Left forelimb (tissue), 1 donor: ENCODE measurements around the gene PLCB4.
"Not testable (repeated sequence)": the region's sequence is repeated elsewhere in the genome, so short reads cannot be mapped to it uniquely, and the experiment has no call there.

ENCODE experiments used
- DNase-seq: peaks from one replicate; pipeline ENCODE4 v3.0.0-alpha.2; 2018; ENCODE audit warnings: low spot score

PLCB4 gene

GRCh38 chr20:9367328-9367727 is 298.4 kb downstream of the PLCB4 start:
- DNase-seq, result no peak

- DNase-seq, result no peak
Measured at GRCh38 chr20:9367746-9368145, 298.9 kb downstream of the PLCB4 start.

- no peak for DNase-seq
Measured at GRCh38 chr20:9368893-9369292, 300.0 kb downstream of the PLCB4 start.

DNA sequence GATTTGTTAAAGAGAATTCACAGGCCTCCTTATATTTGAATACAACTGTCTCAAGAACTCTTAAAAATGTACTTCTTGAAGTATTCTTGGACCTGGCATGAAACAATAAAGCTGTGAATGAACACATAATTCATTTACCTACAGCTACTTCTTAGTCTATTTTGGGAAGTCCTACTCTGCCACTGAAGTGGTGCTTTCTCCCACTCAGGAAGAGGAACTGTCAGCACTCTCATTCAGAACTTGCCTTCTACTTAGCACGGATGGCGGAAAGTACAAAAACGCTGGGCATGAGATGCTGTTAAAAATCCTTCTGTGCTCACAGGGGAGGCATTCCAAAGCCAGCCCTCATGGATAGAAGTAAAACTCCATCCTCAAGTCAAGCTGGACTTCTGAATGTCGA is 300.7 kb downstream of the PLCB4 start:
- DNase-seq, result no peak

DNA sequence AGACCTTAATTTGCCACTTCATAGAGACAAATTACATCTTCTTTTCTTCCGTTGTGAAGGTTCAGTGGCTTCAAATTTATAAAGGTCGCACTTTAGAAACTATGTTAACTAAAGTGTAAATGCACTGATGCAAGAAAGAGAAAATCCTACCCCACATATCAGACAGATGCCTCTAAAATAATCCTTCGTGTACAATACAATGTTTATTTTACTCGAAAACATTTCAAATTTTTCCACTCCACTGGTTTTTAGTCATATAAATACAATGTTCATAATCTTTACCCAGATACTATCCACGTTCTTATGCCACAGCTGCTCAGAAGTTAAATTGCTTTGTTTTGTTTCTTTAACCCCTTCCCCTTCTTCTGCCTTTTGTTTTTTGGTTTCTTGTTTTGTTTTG is 305.2 kb downstream of the PLCB4 start:
- no peak for DNase-seq

- DNase-seq, result no peak
Measured at GRCh38 chr20:9374480-9374879, 305.6 kb downstream of the PLCB4 start.

DNA sequence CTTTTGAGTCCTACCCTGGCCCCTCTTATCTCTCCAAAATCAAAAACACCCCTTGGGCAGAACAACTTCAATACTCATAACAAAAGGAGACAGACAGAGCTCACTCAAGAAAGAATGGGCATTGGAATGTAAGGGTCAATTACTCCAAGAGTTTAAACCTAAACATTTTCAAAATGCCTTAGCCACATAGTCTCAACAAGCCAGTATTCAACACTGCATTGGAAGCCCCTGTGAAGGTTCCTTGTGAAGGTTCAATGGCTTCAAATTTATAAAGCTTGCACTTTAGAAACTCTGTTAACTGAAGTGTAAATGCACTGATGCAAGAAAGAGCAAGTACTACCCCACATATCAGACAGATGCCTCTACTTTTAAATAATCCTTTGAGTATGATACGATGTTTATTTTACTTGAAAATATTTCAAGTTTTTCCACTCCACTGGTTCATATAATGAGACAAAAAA is 306.4 kb downstream of the PLCB4 start:
- no peak for DNase-seq

DNA sequence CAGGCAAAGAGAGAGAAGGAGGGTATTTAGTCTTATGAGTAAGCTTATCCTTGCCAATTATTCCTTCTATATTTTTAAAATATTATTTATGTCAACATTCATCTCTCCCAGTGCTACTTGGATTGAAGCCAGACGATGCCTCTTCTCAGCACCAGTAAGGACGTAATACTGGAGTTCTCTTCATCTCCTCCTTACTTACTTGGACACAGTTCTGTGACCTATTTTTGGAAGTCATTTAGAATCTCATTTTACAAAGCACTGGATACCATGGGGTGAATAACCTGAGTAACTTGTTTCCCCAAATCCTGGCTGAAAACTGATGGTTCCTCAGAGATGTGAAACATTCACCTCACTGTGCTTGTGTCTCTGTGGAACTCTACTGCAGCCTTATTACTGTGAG is 308.1 kb downstream of the PLCB4 start:
- DNase-seq, result no peak

GRCh38 chr20:9385345-9386310 is 316.7 kb downstream of the PLCB4 start:
- DNase-seq, result not testable (repeated sequence)

DNA sequence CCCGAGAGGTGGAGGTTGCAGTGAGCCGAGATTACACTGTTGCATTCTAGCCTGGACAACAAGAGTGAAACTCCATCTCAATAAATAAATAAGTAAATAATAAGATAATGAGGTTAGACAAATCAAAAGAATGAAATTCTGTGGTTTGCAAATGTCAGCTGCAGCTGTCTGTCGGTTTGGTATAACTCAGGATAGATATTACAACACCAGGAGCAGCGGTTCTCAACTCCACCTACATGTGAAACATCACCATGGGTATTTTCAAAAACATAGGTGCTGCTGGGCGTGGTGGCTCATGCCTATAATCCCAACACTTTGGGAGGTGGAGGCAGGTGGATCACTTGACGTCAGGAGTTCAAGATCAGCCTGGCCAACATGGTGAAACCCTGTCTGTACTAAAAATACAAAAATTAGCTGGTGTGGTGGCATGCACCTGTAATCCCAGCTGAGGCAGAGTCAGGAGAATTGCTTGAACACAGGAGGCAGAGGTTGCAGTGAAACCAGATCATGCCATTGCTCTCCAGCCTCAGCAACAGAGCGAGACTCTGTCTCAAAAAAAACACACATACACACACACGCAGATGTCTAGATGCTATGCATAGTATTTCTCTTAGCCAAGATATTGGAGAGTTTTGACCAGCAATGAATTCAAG is 319.4 kb downstream of the PLCB4 start:
- DNase-seq, result no peak

- DNase-seq, result no peak
Measured at GRCh38 chr20:9388813-9389161, 319.9 kb downstream of the PLCB4 start.

- no peak for DNase-seq
Measured at GRCh38 chr20:9389346-9389745, 320.5 kb downstream of the PLCB4 start.

- DNase-seq, result no peak
Measured at GRCh38 chr20:9390441-9390840, 321.6 kb downstream of the PLCB4 start.

GRCh38 chr20:9392892-9393857 is 324.3 kb downstream of the PLCB4 start:
- no peak for DNase-seq

- DNase-seq, result no peak
Measured at GRCh38 chr20:9395971-9396370, 327.1 kb downstream of the PLCB4 start.

- DNase-seq, result no peak
Measured at GRCh38 chr20:9397928-9398327, 329.0 kb downstream of the PLCB4 start.

DNA sequence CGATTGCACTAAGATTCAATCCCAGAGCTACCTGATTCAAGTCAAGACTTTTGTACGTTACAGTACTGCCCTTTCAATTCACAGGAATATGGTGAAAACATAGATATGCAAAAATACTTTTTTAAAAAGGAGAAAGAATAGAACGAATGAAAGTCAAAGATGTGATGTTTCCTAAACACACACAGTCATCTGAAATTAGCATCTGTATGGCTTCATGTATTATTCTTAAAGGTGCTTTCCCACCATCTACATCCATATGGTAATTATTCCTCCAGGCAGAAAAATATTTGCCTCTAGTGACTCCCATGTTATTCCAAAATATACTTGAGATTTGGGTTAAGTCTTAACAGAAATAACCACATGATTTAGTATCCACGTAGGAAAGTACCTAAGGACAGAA is 330.0 kb downstream of the PLCB4 start:
- no peak for DNase-seq

DNA sequence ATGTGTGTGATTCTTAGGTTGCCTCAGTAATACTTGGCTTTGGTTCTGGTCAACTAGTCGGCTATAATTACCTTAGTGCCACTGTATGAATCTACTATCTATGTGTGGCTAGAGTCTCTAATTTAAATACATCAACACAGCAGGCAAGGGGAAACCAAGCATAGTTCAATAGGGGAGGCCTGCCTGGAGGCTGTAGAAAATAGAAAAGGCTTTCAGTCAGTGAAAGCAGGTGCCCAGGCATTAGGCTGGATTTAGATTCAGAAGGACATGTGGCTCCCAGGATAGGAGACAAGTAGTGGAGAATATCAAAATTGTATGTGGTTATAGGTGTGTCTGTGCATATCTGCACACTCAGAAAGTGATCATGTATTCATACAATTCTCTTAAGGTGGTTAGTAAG is 330.4 kb downstream of the PLCB4 start:
- no peak for DNase-seq

DNA sequence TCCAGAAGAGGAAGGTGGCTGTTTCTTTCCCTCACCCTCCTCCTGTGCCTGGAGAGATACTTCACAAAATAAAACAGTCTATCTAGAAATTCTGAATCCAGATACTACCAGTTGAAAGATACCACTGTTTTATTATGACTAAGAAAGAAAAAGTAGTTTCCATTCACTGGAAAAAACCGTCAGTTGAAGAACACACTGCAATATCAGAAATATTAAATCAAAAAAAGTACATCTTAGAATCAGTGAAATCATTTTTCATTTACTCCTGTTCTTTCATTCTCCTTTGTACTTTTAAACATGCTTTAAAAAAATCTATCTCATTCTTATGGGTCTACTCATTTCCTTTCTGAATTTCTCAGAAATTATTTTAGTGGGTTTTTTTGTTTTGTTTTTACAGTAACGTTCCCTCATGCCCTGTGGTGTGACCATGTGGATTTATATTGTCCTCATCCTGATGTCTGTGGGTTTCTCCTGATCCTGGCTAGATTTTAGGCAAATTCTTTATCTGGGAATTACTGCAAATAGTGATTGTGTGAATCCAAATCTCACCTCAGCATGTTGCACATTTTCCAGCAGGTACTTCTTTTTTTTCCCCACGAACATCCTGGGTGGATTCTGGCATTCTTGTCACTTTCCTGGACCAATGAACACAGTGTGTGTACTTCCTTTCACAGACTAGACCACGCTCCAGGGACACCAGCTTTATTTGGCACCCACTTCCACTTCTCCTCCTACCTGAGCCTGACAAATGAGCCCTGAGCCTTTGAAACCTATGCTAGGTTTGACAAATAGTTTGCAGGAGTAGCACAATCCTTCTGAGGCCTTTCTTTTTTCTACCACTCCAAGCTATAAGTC is 331.5 kb downstream of the PLCB4 start:
- DNase-seq, result no peak

GRCh38 chr20:9401371-9401770 is 332.5 kb downstream of the PLCB4 start:
- no peak for DNase-seq

DNA sequence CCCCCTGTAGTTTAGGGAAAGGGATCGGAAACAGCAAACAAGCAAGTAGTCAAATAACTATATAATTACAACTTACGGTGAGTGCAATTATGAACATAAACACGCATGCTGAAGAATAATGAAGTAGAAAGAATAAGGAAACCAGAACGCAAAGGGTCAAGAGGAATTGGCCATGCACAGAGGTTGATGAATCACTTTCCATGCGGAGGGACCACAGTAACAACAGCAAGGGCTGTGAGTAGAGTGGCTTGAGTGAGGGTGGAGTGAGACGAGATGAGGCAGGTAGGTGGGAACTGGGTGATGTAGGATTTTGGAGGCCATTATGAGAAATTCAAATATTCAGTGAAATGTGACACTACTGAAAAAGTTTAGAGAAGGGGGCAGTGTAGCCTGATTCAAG is 333.3 kb downstream of the PLCB4 start:
- DNase-seq, result no peak
